Measurements from ENCODE around the gene TLR3. TPM values are rescaled to one million over a fixed set of nuclear protein-coding genes. Genes with fewer than 3 reads are reported as not detected.

The TLR3 gene
- 0.43 and 0.97 TPM in 2 replicates for total RNA-seq

DNA sequence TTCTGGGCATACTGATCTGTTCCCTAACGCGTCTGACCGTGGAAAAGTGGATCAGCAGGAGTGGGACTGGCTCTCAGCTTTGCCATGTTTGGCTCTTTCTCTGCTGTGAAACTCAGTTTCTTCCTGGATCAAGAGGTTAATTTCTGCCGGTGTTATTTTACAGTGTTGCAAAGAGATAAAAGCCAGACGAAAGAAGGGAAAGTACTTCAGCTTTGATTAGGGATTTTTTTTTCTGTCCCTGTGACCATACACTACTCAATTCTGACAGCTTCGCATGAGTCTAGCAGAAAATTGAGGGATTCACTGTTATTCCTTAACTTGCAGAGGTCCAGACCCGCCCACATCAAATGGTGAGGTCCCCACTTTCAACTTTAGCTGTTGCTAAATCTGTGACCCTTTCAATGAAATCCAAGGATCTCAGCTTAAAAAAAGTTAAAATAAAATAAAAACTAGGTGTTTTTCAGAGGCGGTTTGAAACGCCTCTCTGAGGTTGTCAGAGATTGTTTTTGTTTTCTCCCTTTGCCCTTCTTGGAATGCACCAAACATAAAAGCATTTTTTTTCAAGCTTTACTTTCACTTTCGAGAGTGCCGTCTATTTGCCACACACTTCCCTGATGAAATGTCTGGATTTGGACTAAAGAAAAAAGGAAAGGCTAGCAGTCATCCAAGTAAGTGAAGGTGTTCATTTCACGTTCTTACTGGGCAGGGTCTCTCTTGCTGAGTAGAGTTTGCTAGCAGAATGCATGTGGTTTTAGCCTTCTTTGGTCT, at the start of gene TLR3:
Gene TLR3, plus strand, starts transcription at position 576 of the 768 bp plus-strand sequence. CDS start 7,464 bp downstream, outside the sequence.
- DNase-seq (ENCODE audit: low read depth), result peak; percentile 48
- no peak for TF ChIP-seq CTCF (IDR thresholded peaks at IDR 0.05; ENCODE audit: insufficient read depth, low read depth, low read length)
- H3K4me3 ChIP-seq (ENCODE audit: low read depth, low read length), result peak within 1 kb of the TSS; percentile 61

- no peak for DNase-seq (ENCODE audit: low read depth)
- TF ChIP-seq CTCF (IDR thresholded peaks at IDR 0.05; ENCODE audit: insufficient read depth, low read depth, low read length), result no peak
- no peak overlapping the region for H3K4me3 ChIP-seq (ENCODE audit: low read depth, low read length)
These were observed 49.7 kb upstream of the TLR3 start for GRCh38 chr4:186019269-186019668.

- no peak for TF ChIP-seq CTCF (IDR thresholded peaks at IDR 0.05; ENCODE audit: insufficient read depth, low read depth, low read length)
- no peak overlapping the region for H3K4me3 ChIP-seq (ENCODE audit: low read depth, low read length)
- DNase-seq (ENCODE audit: low read depth), result no peak
These were observed 48.7 kb upstream of the TLR3 start for GRCh38 chr4:186020106-186020792.

DNA sequence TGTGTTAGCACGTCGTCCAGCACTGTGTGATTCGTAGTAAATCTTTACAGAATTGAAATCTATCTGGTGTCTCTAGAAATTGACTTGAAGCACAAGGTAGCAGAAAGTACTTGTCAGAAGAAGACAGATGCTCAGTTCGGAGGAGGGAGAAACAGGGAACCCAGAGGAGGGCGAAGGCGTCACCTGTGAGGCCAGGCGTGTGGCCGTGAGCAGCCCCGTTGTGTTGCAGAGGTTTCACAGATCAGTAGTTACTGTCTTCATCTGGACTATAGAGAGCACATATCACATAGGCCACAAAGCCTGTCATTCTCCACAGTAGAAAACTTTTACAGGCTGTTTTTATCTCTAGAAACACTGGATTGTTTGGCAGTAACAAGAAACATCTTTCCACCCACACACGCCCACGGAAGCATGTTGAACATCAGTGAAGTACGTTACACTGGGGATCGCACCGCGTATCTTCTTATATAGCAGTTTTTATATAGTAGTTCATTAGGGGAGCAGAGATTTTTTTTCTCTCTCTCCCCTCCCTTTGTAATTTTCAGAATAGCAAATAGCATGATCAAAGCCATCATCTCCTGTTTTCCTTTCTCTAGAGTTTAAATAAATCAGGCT, 48.1 kb upstream of the TLR3 start:
- no peak for DNase-seq (ENCODE audit: low read depth)
- no peak for TF ChIP-seq CTCF (IDR thresholded peaks at IDR 0.05; ENCODE audit: insufficient read depth, low read depth, low read length)
- H3K4me3 ChIP-seq (ENCODE audit: low read depth, low read length), result no peak overlapping the region

DNA sequence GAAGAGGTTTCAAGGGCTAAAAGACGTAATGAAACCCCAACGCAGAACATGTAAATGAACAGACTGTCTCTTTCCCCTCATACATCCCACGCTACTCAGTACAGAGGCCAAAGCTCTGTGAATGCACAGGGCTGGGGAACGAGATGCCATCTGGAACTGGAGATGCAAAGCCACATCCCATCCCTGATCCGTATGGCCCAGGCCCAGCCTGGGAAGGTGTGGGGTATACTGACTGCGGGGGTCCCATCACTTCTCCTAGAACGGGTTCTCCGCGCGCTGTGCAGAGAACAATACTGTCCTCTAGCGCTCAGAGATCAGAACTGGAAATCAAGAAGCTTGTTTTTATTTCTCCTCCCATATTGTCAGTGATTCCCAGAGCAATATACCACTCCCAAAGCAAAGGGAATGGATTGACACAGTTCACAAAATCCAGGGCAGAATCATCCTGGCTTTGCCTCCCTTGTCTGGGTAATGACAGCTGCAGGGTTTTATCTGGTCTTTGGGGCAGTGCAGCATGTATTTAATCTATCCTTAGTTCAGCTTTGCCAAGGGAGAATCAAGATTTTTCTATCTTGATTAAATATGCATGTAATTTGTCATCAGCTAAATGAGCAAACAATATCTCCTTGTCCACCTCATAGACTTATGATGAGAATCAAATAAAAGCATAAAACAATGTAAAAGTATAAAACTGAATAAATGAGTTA, 47.3 kb upstream of the TLR3 start:
- no peak overlapping the region for H3K4me3 ChIP-seq (ENCODE audit: low read depth, low read length)
- DNase-seq (ENCODE audit: low read depth), result peak; percentile 36
- peak; percentile 91 for TF ChIP-seq CTCF (IDR thresholded peaks at IDR 0.05; ENCODE audit: insufficient read depth, low read depth, low read length)

GRCh38 chr4:186023975-186024374, 45.0 kb upstream of the TLR3 start:
- DNase-seq (ENCODE audit: low read depth), result no peak
- no peak overlapping the region for H3K4me3 ChIP-seq (ENCODE audit: low read depth, low read length)
- TF ChIP-seq CTCF (IDR thresholded peaks at IDR 0.05; ENCODE audit: insufficient read depth, low read depth, low read length), result no peak

All from fibroblast of villous mesenchyme (primary cell).